Activated T-helper 17 cell treated with anti-CD3 and anti-CD28 coated beads, Interleukin-2, amount 50 U/mL, for 72 hours (primary cell): Measurements from ENCODE around the gene NBPF11. TPM values are rescaled to one million over a fixed set of nuclear protein-coding genes. Genes with fewer than 3 reads are reported as not detected.
"Not testable (repeated sequence)": the region's sequence is repeated elsewhere in the genome, so short reads cannot be mapped to it uniquely, and the experiment has no call there.

Source experiments
- ATAC-seq: fragments of 150-1000 bp; cut with Tn5 transposase; replicated peaks from 2 replicates; pipeline ENCODE4 v1.10.0; 2021; ENCODE audit warnings: mild to moderate bottlenecking, moderate library complexity
- H3K27ac Mint-ChIP-seq: one replicate; pipeline ENCODE4 v1.8.0; 2022; ENCODE audit warnings: mixed read lengths
- H3K27me3 Mint-ChIP-seq: one replicate; pipeline ENCODE4 v1.8.0; 2022; ENCODE audit warnings: mixed read lengths
- H3K36me3 Mint-ChIP-seq: one replicate; pipeline ENCODE4 v1.8.0; 2022; ENCODE audit warnings: low read depth, mild to moderate bottlenecking, mixed read lengths
- H3K4me1 Mint-ChIP-seq: one replicate; pipeline ENCODE4 v1.8.0; 2022; ENCODE audit warnings: mixed read lengths
- H3K4me3 Mint-ChIP-seq: one replicate; pipeline ENCODE4 v1.8.0; 2022; ENCODE audit warnings: mild to moderate bottlenecking, mixed read lengths
- H3K9me3 Mint-ChIP-seq: one replicate; pipeline ENCODE4 v1.8.0; 2022; ENCODE audit warnings: mixed read lengths
- total RNA-seq, 2 donors: library from RNA; stranded (reverse); gene quantifications; one replicate each; pipeline ENCODE4 v1.2.3, GENCODE V29; 2022

The NBPF11 gene
- total RNA-seq, 2 donors from 2014 or later = 9.0 to 11.7 TPM

- not testable (repeated sequence) for H3K27ac Mint-ChIP-seq
These were observed 5.7 kb upstream of the NBPF11 start for GRCh38 chr1:148157803-148158202.

GRCh38 chr1:148155494-148156275, 3.6 kb upstream of the NBPF11 start:
- not testable (repeated sequence) for H3K4me1 Mint-ChIP-seq, ATAC-seq, H3K9me3 Mint-ChIP-seq, H3K4me3 Mint-ChIP-seq, H3K27ac Mint-ChIP-seq, H3K36me3 Mint-ChIP-seq
- H3K27me3 Mint-ChIP-seq = peaks cover 15% of the 10 kb centered on the region

More at GRCh38 chr1:148157803-148158202, 5.7 kb upstream of the NBPF11 start:
- ATAC-seq, H3K4me1 Mint-ChIP-seq, H3K36me3 Mint-ChIP-seq, H3K9me3 Mint-ChIP-seq: not testable (repeated sequence)
- Mint-ChIP-seq H3K4me3 (peak overlapping the region; percentile 32), H3K27me3 (peaks cover 15% of the 10 kb centered on the region)

- H3K27ac Mint-ChIP-seq = peak overlapping the region; percentile 69
- H3K27me3 Mint-ChIP-seq, ATAC-seq: not testable (repeated sequence)
These were observed 714 bp upstream of the NBPF11 start for GRCh38 chr1:148152795-148153194.

DNA sequence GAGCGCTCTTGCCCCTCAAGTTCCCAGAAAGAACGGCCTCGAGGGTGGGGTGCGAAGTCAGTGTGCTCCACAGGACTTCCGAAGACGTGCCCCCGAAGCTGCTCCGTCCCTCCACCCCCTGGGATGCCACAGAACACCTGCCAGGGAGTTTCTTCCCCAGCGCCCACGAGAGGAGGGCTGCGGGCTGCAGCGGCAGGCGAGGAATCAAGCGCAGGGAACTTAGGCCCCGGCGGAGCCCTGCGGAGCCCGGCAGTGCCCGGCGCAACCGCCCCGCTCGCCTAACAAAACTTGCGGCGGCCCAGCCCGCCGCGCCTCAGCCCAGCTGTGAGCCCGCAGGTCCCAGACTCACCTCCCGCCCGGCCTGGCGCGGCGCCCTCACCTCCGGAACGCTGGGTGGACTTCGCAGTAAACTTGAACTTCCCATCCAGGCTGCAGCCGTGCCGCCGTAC, 686 bp downstream of the NBPF11 start:
- Mint-ChIP-seq H3K27ac (peak overlapping the region; percentile 97), H3K4me3 (peak overlapping the region; percentile 95)
- H3K9me3 Mint-ChIP-seq, H3K27me3 Mint-ChIP-seq, H3K36me3 Mint-ChIP-seq, H3K4me1 Mint-ChIP-seq: not testable (repeated sequence)
- ATAC-seq = peak; percentile 42

More at GRCh38 chr1:148152795-148153194, 714 bp upstream of the NBPF11 start:
- not testable (repeated sequence) for H3K36me3 Mint-ChIP-seq, H3K9me3 Mint-ChIP-seq, H3K4me1 Mint-ChIP-seq
- peak overlapping the region; percentile 71 for H3K4me3 Mint-ChIP-seq

GRCh38 chr1:148150945-148151344, 1.1 kb downstream of the NBPF11 start:
- H3K36me3 Mint-ChIP-seq, H3K9me3 Mint-ChIP-seq, H3K27ac Mint-ChIP-seq, H3K4me1 Mint-ChIP-seq, H3K27me3 Mint-ChIP-seq: not testable (repeated sequence)
- peak overlapping the region; percentile 95 for H3K4me3 Mint-ChIP-seq
- peak; percentile 25 for ATAC-seq

DNA sequence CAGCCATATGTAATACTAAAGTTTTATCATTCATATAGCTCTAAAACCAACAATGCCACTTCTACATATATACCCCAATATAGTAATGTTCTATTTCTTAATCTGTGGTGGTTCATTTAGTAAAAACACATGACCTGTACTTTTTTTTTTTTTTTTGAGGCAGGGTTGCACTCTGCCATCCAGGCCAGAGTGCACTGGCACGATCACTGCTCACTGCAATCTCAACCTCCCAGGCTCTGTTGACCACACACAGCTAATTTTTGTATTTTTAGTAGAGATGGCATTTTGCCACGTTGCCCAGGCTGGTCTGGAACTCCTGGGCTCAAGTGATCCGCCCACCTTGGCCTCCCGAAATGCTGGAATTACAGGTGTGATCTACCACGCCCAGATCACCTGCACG, 2.1 kb downstream of the NBPF11 start:
- H3K4me1 Mint-ChIP-seq, H3K9me3 Mint-ChIP-seq: not testable (repeated sequence)

GRCh38 chr1:148149050-148149815, 2.8 kb downstream of the NBPF11 start:
- not testable (repeated sequence) for H3K9me3 Mint-ChIP-seq, H3K27me3 Mint-ChIP-seq, H3K4me1 Mint-ChIP-seq

More for the DNA sequence above, 2.1 kb downstream of the NBPF11 start:
- H3K27me3 Mint-ChIP-seq, H3K4me3 Mint-ChIP-seq, ATAC-seq, H3K27ac Mint-ChIP-seq, H3K36me3 Mint-ChIP-seq: not testable (repeated sequence)

DNA sequence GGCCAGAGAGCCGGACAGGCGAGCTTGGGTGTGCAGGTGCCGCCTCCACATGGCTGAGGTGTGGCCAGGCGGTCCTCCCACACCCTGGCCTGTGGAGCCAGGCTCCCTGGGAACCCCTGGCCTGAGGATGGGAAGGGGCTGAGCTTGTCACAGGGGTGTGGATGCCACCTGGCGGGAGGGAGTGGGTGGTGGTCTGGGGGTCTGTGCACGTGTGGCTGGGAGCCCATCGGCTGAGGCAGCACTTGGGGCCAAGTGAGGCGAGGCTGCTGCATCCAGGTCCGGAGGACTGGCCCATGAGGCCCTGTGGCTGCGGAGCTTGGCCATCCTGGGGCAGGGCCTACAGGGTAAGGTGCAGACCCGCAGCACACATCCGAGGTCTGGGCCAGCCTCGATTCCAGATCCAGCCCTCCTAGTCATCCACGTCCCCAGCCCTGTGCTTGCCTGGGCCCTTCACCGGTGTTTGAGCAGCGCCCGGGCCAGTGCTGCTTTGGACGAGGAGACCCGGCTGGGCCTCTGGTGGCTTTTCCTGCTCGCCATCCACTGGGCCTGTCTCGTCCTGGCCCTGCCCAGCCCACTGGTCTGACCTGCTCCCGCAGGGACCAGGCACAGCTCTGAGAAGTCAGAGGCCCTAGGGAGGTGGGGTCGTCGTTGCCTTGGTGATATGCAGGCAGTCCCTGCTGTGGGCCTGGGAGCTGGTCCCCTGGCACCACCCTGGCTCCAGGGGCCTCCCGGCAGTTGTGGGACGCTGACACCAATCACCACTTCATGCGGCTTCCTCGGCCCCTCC, 4.8 kb downstream of the NBPF11 start:
- H3K4me3 Mint-ChIP-seq, H3K36me3 Mint-ChIP-seq, H3K27me3 Mint-ChIP-seq, H3K9me3 Mint-ChIP-seq, H3K27ac Mint-ChIP-seq, H3K4me1 Mint-ChIP-seq, ATAC-seq: not testable (repeated sequence)

More at GRCh38 chr1:148149050-148149815, 2.8 kb downstream of the NBPF11 start:
- not testable (repeated sequence) for H3K27ac Mint-ChIP-seq, ATAC-seq, H3K36me3 Mint-ChIP-seq, H3K4me3 Mint-ChIP-seq

- H3K4me1 Mint-ChIP-seq, ATAC-seq, H3K9me3 Mint-ChIP-seq, H3K36me3 Mint-ChIP-seq, H3K27me3 Mint-ChIP-seq, H3K4me3 Mint-ChIP-seq, H3K27ac Mint-ChIP-seq: not testable (repeated sequence)
These were observed 5.7 kb downstream of the NBPF11 start for GRCh38 chr1:148146191-148146997.

- not testable (repeated sequence) for H3K27me3 Mint-ChIP-seq, H3K36me3 Mint-ChIP-seq, H3K4me1 Mint-ChIP-seq, H3K27ac Mint-ChIP-seq, H3K4me3 Mint-ChIP-seq, H3K9me3 Mint-ChIP-seq, ATAC-seq
These were observed 8.9 kb downstream of the NBPF11 start for GRCh38 chr1:148143223-148143622.

GRCh38 chr1:148141936-148142335, 10.1 kb downstream of the NBPF11 start:
- H3K4me1 Mint-ChIP-seq, H3K27ac Mint-ChIP-seq, H3K4me3 Mint-ChIP-seq, H3K36me3 Mint-ChIP-seq, H3K9me3 Mint-ChIP-seq, H3K27me3 Mint-ChIP-seq, ATAC-seq: not testable (repeated sequence)

DNA sequence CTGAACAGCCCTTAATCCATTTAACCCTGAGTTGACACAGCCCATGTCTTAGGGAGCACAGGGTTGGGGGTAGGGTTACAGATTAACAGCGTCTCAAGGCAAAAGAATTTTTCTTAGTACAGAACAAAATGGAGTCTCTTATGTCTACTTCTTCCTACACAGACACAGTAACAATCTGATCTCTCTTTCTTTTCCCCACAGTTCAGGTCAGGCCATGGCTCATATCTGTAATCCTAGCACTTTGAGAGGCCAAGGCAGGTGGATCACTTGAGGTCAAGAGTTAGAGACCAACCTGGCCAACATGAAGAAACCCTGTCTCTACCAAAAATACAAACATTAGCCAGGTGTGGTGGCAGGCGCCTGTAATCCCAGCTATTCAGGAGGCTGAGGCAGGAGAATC, 13.5 kb downstream of the NBPF11 start:
- not testable (repeated sequence) for H3K9me3 Mint-ChIP-seq, H3K27ac Mint-ChIP-seq, H3K4me3 Mint-ChIP-seq, H3K4me1 Mint-ChIP-seq, ATAC-seq, H3K36me3 Mint-ChIP-seq, H3K27me3 Mint-ChIP-seq

GRCh38 chr1:148122341-148122740, 29.7 kb downstream of the NBPF11 start:
- not testable (repeated sequence) for H3K27ac Mint-ChIP-seq, H3K4me1 Mint-ChIP-seq

DNA sequence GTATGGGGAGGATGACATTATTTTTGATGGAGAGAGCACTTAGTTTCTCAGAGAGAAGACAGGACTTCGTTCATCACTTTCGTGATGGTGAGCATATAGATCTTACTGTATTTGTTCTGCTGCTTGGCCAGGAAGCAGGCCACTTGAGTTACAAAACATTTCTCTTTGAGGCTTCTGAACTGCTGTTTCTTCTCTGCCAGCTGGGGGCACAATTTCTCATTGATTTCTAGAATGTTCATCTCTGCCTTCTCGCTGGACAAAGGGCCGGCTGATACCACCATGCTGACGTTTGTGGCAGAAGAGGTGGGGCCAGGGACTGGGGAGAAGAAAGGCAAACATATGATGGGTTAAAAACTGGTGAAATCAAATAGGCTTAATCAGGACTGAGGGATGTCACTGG, 31.7 kb downstream of the NBPF11 start:
- not testable (repeated sequence) for H3K36me3 Mint-ChIP-seq

More at GRCh38 chr1:148122341-148122740, 29.7 kb downstream of the NBPF11 start:
- not testable (repeated sequence) for H3K4me3 Mint-ChIP-seq, H3K9me3 Mint-ChIP-seq, H3K36me3 Mint-ChIP-seq, ATAC-seq, H3K27me3 Mint-ChIP-seq

More for the DNA sequence above, 31.7 kb downstream of the NBPF11 start:
- H3K4me1 Mint-ChIP-seq, H3K4me3 Mint-ChIP-seq, H3K9me3 Mint-ChIP-seq, H3K27me3 Mint-ChIP-seq, ATAC-seq, H3K27ac Mint-ChIP-seq: not testable (repeated sequence)
